Measurements from ENCODE around the gene RAD23B. TPM values are rescaled to one million over a fixed set of nuclear protein-coding genes. Genes with fewer than 3 reads are reported as not detected.

The RAD23B gene
- total RNA-seq, 4 donors from 2014 or later = 71.0 to 109 (median 76.2) TPM

- no peak for TF ChIP-seq CTCF (IDR thresholded peaks at IDR 0.05; ENCODE audit: low read depth)
Measured at GRCh38 chr9:107368696-107369095, 85.6 kb downstream of the RAD23B start.

- TF ChIP-seq CTCF (IDR thresholded peaks at IDR 0.05; ENCODE audit: low read depth) = no peak
Measured at GRCh38 chr9:107373809-107374208, 90.7 kb downstream of the RAD23B start.

GRCh38 chr9:107375001-107375400 is 91.9 kb downstream of the RAD23B start:
- TF ChIP-seq CTCF (IDR thresholded peaks at IDR 0.05; ENCODE audit: low read depth) = no peak

GRCh38 chr9:107375651-107376369 is 92.7 kb downstream of the RAD23B start:
- TF ChIP-seq CTCF (IDR thresholded peaks at IDR 0.05; ENCODE audit: low read depth) = no peak

- TF ChIP-seq CTCF (IDR thresholded peaks at IDR 0.05; ENCODE audit: low read depth) = no peak
Measured at GRCh38 chr9:107378006-107378405, 94.9 kb downstream of the RAD23B start.

Other genes with a start within 250 kb of the RAD23B start
- 10 to 100 TPM; 67.4 to 82.5 (median 69.6) TPM for gene KLF4, start 206.5 kb downstream of the RAD23B start, total RNA-seq